Testis (tissue), 3 donors: ENCODE results near the gene CDRT15. TPM values are rescaled to one million over a fixed set of nuclear protein-coding genes. Genes with fewer than 3 reads are reported as not detected.

Source experiments
- DNase-seq: peaks from one replicate; pipeline ENCODE4 v3.0.0-alpha.2; 2019
- H3K27ac ChIP-seq, 2 donors: fragments of 200-600 bp; sonication (generic); one replicate each; pipeline ENCODE4 v1.5.1; 2019
- H3K27me3 ChIP-seq: fragments of 200-600 bp; sonication (generic); one replicate; pipeline ENCODE4 v1.5.1; 2019
- H3K36me3 ChIP-seq: fragments of 200-600 bp; sonication (generic); one replicate; pipeline ENCODE4 v1.5.1; 2017; ENCODE audit warnings: low read depth; ENCODE audit errors: missing control alignments
- H3K4me1 ChIP-seq: fragments of 200-600 bp; sonication (generic); one replicate; pipeline ENCODE4 v1.5.1; 2019
- H3K4me3 ChIP-seq, 2 donors: fragments of 200-600 bp; sonication (generic); one replicate each; pipeline ENCODE4 v1.5.1; 2017 to 2019
- H3K9me3 ChIP-seq: fragments of 200-600 bp; sonication (generic); one replicate; pipeline ENCODE4 v1.5.1; 2017
- CTCF ChIP-seq, 3 experiments: fragments of 450-650 bp in 2 of 3; fragments of 200-600 bp in 1 of 3; sonication (generic) in 1 of 3; IDR thresholded peaks; one replicate each; pipeline ENCODE4 v1.5.1; 2016 to 2019; ENCODE audit warnings: antibody characterized with exemption in 3 of 3, mild to moderate bottlenecking in 2 of 3, moderate library complexity in 1 of 3
- POLR2A ChIP-seq: fragments of 450-650 bp; IDR thresholded peaks from one replicate; pipeline ENCODE4 v1.6.1; 2017; ENCODE audit warnings: antibody characterized with exemption, mild to moderate bottlenecking, moderate library complexity
- WGBS, 2 donors: methylation state at CpG; one replicate each; pipeline ENCODE4 v1.1.5; 2018; 5-methylcytosine and 5-hydroxymethylcytosine counted together
- intact Hi-C: fragments of 100-400 bp; cut with DNase I; formaldehyde crosslinking; loops from one replicate; pipeline ENCODE4 v1.15.1; 2023; ENCODE audit warnings: low total_unique reads
- polyA plus RNA-seq: library from polyadenylated mRNA; stranded (reverse); fragments of 350-450 nt; fragmentation: Illumina TruSeq; extraction: RNeasy Lipid Tissue Mini Kit (QIAGEN cat#74804); gene quantifications from one replicate; pipeline ENCODE4 v1.2.3, GENCODE V29; 2014; ENCODE audit warnings: low read depth, low replicate concordance; ENCODE audit not compliant: insufficient read depth
- total RNA-seq, 2 donors: library from RNA; depleted of rRNA; stranded (reverse); fragments of >200 nt; gene quantifications; one replicate each; pipeline ENCODE4 v1.2.3, GENCODE V29; 2016

The CDRT15 gene
- total and polyA plus RNA-seq, 3 donors from 2014 or later, result 3.2 to 43.8 (median 8.1) TPM

DNA sequence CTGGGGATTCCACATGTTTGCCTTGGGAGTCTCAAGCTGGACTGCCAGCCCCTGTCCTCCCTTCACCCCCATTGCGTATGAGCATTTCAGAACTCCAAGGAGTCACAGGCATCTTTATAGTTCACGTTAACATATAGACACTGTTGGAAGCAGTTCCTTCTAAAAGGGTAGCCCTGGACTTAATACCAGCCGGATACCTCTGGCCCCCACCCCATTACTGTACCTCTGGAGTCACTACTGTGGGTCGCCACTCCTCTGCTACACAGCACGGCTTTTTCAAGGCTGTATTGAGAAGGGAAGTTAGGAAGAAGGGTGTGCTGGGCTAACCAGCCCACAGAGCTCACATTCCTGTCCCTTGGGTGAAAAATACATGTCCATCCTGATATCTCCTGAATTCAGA is 28.9 kb downstream of the CDRT15 start:
- Histone ChIP-seq H3K9me3 (no peaks in the 10 kb centered on the region), H3K4me3 (no peak overlapping the region), H3K36me3 (no peaks in the 10 kb centered on the region), H3K27me3 (no peaks in the 10 kb centered on the region), H3K4me1 (no peaks in the 10 kb centered on the region), H3K27ac (no peak overlapping the region)
- no peak for DNase-seq
- 93 to 100% methylated on average over 5 of the region's 5 CpGs for WGBS, 2 donors
- no peak for TF ChIP-seq POLR2A
- TF ChIP-seq CTCF (IDR thresholded peaks at IDR 0.05), result no peak
- intact Hi-C loops, result no loop called here

- H3K4me3 ChIP-seq, result no peak overlapping the region
- intact Hi-C loops, result no loop called here
- TF ChIP-seq CTCF (IDR thresholded peaks at IDR 0.05), result no peak
- no peak for TF ChIP-seq POLR2A
These were observed 29.8 kb downstream of the CDRT15 start for GRCh38 chr17:14206891-14207290.

DNA sequence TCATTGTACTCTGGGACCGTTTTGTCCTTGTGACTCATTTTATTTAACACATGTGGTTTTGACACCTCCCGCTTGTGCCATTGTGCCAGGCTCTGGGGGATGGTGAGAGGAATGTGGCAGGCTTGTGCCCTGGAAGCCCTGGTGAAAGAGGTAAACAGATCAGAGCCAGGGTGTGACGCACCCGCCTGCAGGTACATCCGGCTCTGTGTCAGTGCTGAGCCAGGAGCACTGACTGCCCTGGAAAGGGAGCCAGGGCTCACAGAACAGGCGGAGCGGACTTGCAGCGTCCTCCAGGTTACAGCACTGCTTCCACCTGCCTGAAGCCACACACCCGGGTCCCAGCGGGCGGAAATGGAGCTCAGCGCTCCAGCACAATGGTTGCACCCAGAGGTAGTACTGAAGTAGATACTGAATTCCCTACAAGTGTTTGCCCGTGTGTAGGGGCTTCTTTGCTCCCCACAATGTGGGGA is 30.6 kb downstream of the CDRT15 start:
- H3K27me3 ChIP-seq, result no peaks in the 10 kb centered on the region
- intact Hi-C loops, result no loop called here
- H3K36me3 ChIP-seq, result no peaks in the 10 kb centered on the region
- H3K9me3 ChIP-seq, result no peaks in the 10 kb centered on the region
- H3K27ac ChIP-seq, result no peak overlapping the region
- 78 to 81% methylated on average over 9 to 13 of the region's 13 CpGs for WGBS, 2 donors
- no peak overlapping the region for H3K4me3 ChIP-seq
- peaks cover 8% of the 10 kb centered on the region for H3K4me1 ChIP-seq
- DNase-seq, result no peak
- no peak for TF ChIP-seq POLR2A
- TF ChIP-seq CTCF (IDR thresholded peaks at IDR 0.05), result no peak

More at GRCh38 chr17:14206891-14207290, 29.8 kb downstream of the CDRT15 start:
- no peaks in the 10 kb centered on the region for H3K4me1 ChIP-seq
- WGBS, 2 donors, result 97% methylated on average over 29 of the region's 29 CpGs
- no peaks in the 10 kb centered on the region for H3K36me3 ChIP-seq
- H3K9me3 ChIP-seq, result no peaks in the 10 kb centered on the region
- no peak for DNase-seq
- no peak overlapping the region for H3K27ac ChIP-seq
- H3K27me3 ChIP-seq, result no peaks in the 10 kb centered on the region

DNA sequence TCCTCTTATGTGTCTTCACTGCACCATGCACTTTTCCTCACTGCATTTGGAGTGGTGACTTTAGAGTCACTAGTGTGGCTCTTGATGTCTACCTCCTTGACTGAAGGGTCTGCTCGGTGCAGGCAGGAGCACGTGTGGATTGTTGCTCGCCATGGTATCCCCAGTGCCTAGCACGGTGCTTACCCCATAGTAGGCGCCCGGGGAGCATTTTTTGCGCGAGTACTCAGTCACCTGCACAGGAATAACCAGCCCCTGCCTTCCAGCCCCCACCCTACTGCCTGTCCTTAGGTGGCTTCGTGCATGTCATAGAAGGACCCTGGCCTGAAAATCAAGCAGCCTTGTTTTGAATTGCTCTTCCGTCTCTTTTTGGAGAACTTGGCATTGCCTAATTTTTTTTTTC is 31.3 kb downstream of the CDRT15 start:
- TF ChIP-seq POLR2A (no peak), CTCF (IDR thresholded peaks at IDR 0.05) (no peak)
- no peak overlapping the region for H3K4me3 ChIP-seq
- 94 to 100% methylated on average over 10 of the region's 10 CpGs for WGBS, 2 donors
- peaks cover 10% of the 10 kb centered on the region for H3K4me1 ChIP-seq
- intact Hi-C loops, result no loop called here
- H3K27me3 ChIP-seq, result no peaks in the 10 kb centered on the region
- no peaks in the 10 kb centered on the region for H3K9me3 ChIP-seq
- H3K36me3 ChIP-seq, result no peaks in the 10 kb centered on the region
- no peak overlapping the region for H3K27ac ChIP-seq
- no peak for DNase-seq

DNA sequence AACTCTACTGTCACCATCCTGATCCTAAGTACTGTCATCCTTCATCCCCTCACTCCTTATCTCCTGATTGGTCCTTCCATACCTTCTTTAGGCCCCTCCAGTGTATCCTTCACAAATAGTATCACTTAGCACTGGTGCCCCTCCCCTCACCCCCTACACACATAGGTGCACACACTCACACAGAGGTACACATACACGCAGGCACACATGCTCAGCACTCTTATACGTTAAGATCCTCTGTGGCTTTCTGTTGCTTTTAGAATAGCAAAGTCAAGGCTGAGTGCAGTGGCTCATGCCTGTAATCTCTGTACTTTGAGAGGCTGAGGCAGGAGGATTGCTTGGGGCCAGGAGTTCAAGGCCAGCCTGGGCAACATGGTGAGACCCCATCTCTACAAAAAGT is 32.1 kb downstream of the CDRT15 start:
- no peak for DNase-seq
- WGBS, 2 donors, result 84 to 89% methylated on average over 2 of the region's 2 CpGs

More for the DNA sequence above, 32.1 kb downstream of the CDRT15 start:
- Histone ChIP-seq H3K4me1 (peaks cover 10% of the 10 kb centered on the region), H3K4me3 (no peak overlapping the region), H3K27me3 (no peaks in the 10 kb centered on the region), H3K9me3 (no peaks in the 10 kb centered on the region), H3K36me3 (no peaks in the 10 kb centered on the region), H3K27ac (no peak overlapping the region)
- TF ChIP-seq POLR2A (no peak), CTCF (IDR thresholded peaks at IDR 0.05) (no peak)
- intact Hi-C loops, result no loop called here
